A673 (cell line): Measurements from ENCODE around the gene MAPK11.

Source experiments
- CTCF ChIP-seq: fragments of 300-800, 200-600 bp; sonication (generic); conservative IDR thresholded peaks from 2 replicates; pipeline ENCODE4 v1.5.1; 2017; ENCODE audit warnings: low read depth, mild to moderate bottlenecking, antibody characterized with exemption, low read length, moderate library complexity, mixed read lengths
- EZH2 ChIP-seq: fragments of 200-600 bp; sonication (generic); IDR thresholded peaks from 2 replicates; pipeline ENCODE4 v1.6.1; 2017; ENCODE audit warnings: borderline replicate concordance, low read depth, mild to moderate bottlenecking, mixed read lengths, antibody characterized with exemption, low read length; ENCODE audit not compliant: poor library complexity, severe bottlenecking

GRCh38 chr22:50257451-50258360, 12.5 kb downstream of the MAPK11 start:
- TF ChIP-seq CTCF (no peak), EZH2 (no peak)
